Vagina (tissue), 2 donors: ENCODE measurements around the gene DICER1.

ENCODE experiments used
- POLR2A ChIP-seq, 2 donors: fragments of 450-650 bp; IDR thresholded peaks; one replicate each; pipeline ENCODE4 v1.6.1; 2017; ENCODE audit warnings: antibody characterized with exemption in 2 of 2, mild to moderate bottlenecking in 2 of 2, moderate library complexity in 2 of 2
- TF ChIP-seq, protein P1 (sequence below), 3 experiments: fragments of 450-650 bp in 2 of 3; fragments of 200-600 bp in 1 of 3; sonication (generic) in 1 of 3; IDR thresholded peaks; one replicate each; pipeline ENCODE4 v1.5.1; 2017 to 2019; ENCODE audit warnings: antibody characterized with exemption in 3 of 3, mild to moderate bottlenecking in 2 of 3, moderate library complexity in 2 of 3

DNA sequence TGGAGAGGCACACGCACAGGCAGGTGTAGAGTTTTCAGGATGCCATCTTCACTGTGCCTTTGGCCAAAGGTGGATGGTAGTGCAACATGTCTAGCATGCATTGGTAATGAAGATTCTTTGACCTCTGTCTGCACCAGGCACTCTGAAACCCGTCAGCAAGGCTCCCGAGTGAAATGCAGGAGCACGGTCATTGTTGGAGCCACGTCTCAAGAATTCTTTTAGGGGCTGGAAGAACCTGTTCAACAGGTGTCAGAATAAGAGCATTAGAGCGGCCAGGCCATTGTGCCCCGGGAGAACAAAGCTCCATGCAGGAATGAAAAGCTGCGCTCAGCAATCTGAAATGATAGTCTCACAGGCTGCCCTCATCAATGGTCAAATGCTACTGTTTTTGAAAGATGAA, 40.2 kb upstream of the DICER1 start:
- TF ChIP-seq, protein P1, sequence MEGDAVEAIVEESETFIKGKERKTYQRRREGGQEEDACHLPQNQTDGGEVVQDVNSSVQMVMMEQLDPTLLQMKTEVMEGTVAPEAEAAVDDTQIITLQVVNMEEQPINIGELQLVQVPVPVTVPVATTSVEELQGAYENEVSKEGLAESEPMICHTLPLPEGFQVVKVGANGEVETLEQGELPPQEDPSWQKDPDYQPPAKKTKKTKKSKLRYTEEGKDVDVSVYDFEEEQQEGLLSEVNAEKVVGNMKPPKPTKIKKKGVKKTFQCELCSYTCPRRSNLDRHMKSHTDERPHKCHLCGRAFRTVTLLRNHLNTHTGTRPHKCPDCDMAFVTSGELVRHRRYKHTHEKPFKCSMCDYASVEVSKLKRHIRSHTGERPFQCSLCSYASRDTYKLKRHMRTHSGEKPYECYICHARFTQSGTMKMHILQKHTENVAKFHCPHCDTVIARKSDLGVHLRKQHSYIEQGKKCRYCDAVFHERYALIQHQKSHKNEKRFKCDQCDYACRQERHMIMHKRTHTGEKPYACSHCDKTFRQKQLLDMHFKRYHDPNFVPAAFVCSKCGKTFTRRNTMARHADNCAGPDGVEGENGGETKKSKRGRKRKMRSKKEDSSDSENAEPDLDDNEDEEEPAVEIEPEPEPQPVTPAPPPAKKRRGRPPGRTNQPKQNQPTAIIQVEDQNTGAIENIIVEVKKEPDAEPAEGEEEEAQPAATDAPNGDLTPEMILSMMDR (IDR thresholded peaks at IDR 0.05): no peak
- TF ChIP-seq POLR2A (IDR thresholded peaks at IDR 0.05): no peak
